Measurements from ENCODE around the gene NANOS1.

DNA sequence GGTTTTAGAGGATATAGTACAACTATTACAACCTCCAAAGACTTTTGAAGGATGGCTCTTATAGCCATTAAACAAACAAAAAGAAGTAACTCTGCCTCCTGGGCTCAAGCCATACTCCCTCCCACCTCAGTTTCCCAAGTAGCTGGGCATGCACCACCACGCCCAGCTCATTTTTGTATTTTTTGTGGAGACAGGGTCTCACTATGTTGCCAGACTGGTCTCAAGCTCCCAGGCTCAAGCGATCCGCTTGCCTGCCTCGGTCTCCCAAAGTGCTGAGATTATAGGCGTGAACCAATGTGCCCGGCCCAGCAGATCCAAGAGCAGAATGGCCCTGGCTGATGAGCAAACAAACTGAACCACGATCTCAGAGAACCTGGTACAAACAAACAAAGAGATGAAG lies 16.0 kb downstream of the NANOS1 start:
- TF ChIP-seq, protein P1, sequence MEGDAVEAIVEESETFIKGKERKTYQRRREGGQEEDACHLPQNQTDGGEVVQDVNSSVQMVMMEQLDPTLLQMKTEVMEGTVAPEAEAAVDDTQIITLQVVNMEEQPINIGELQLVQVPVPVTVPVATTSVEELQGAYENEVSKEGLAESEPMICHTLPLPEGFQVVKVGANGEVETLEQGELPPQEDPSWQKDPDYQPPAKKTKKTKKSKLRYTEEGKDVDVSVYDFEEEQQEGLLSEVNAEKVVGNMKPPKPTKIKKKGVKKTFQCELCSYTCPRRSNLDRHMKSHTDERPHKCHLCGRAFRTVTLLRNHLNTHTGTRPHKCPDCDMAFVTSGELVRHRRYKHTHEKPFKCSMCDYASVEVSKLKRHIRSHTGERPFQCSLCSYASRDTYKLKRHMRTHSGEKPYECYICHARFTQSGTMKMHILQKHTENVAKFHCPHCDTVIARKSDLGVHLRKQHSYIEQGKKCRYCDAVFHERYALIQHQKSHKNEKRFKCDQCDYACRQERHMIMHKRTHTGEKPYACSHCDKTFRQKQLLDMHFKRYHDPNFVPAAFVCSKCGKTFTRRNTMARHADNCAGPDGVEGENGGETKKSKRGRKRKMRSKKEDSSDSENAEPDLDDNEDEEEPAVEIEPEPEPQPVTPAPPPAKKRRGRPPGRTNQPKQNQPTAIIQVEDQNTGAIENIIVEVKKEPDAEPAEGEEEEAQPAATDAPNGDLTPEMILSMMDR (conservative IDR thresholded peaks at IDR 0.05; ENCODE audit: low read length), result no peak
- TF ChIP-seq EZH2phosphoT487 (IDR thresholded peaks at IDR 0.05; ENCODE audit: borderline replicate concordance, low read depth, low read length), result no peak

Measured in OCI-LY7 (cell line).